Neural cell (in vitro differentiated cells): Measurements from ENCODE around the gene CPSF7.

ENCODE experiments used
- EP300 ChIP-seq: fragments of 450-650 bp; conservative IDR thresholded peaks from 2 replicates; pipeline ENCODE4 v1.6.1; 2014; ENCODE audit warnings: antibody characterized with exemption, mild to moderate bottlenecking, moderate library complexity; ENCODE audit not compliant: poor library complexity, severe bottlenecking
- EZH2 ChIP-seq: fragments of 200-600, 300-800 bp; shearing (Covaris generic), sonication (generic); IDR thresholded peaks from 2 replicates; pipeline ENCODE4 v1.6.1; 2014; ENCODE audit warnings: antibody characterized with exemption, low read length, borderline replicate concordance, mild to moderate bottlenecking; ENCODE audit not compliant: insufficient read depth, poor library complexity, severe bottlenecking
- POLR2AphosphoS5 ChIP-seq: IDR thresholded peaks from 2 replicates; pipeline ENCODE4 v1.6.1; 2012
- SMC3 ChIP-seq: fragments of 450-650 bp; conservative IDR thresholded peaks from 2 replicates; pipeline ENCODE4 v1.6.1; 2014; ENCODE audit warnings: antibody characterized with exemption, mild to moderate bottlenecking, moderate library complexity; ENCODE audit not compliant: poor library complexity
- TAF1 ChIP-seq: IDR thresholded peaks from 2 replicates; pipeline ENCODE4 v1.6.1; 2012; ENCODE audit warnings: low read depth
- TF ChIP-seq, protein P1 (sequence below): IDR thresholded peaks from 2 replicates; pipeline ENCODE4 v1.6.1; 2012; ENCODE audit warnings: borderline replicate concordance
- TF ChIP-seq, protein P2 (sequence below): fragments of 450-650 bp; IDR thresholded peaks from 2 replicates; pipeline ENCODE4 v1.5.1; 2014; ENCODE audit warnings: antibody characterized with exemption, mild to moderate bottlenecking, moderate library complexity; ENCODE audit not compliant: poor library complexity, severe bottlenecking

DNA sequence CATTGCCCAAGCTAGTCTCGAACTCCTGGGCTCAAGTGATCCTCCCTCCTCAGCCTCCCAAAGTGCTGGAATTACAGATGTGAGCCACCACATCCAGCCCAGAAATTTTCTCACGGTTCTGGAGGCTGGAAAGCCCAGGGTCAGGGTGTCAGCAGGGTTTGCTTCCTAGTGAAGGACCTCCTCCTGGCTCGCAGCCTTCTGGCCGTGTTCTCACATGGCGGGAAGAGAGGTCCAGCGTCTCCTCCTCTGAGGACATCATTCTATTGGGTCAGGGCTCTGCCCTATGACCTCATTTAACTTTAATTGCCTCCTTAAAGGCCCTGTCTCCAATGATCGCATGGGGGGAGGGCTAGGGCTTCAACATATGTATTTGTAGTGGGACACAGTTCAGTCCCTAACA lies 38.2 kb upstream of the CPSF7 start:
- no peak for TF ChIP-seq EZH2
- TF ChIP-seq, protein P1, sequence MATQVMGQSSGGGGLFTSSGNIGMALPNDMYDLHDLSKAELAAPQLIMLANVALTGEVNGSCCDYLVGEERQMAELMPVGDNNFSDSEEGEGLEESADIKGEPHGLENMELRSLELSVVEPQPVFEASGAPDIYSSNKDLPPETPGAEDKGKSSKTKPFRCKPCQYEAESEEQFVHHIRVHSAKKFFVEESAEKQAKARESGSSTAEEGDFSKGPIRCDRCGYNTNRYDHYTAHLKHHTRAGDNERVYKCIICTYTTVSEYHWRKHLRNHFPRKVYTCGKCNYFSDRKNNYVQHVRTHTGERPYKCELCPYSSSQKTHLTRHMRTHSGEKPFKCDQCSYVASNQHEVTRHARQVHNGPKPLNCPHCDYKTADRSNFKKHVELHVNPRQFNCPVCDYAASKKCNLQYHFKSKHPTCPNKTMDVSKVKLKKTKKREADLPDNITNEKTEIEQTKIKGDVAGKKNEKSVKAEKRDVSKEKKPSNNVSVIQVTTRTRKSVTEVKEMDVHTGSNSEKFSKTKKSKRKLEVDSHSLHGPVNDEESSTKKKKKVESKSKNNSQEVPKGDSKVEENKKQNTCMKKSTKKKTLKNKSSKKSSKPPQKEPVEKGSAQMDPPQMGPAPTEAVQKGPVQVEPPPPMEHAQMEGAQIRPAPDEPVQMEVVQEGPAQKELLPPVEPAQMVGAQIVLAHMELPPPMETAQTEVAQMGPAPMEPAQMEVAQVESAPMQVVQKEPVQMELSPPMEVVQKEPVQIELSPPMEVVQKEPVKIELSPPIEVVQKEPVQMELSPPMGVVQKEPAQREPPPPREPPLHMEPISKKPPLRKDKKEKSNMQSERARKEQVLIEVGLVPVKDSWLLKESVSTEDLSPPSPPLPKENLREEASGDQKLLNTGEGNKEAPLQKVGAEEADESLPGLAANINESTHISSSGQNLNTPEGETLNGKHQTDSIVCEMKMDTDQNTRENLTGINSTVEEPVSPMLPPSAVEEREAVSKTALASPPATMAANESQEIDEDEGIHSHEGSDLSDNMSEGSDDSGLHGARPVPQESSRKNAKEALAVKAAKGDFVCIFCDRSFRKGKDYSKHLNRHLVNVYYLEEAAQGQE = no peak
- TF ChIP-seq, protein P2, sequence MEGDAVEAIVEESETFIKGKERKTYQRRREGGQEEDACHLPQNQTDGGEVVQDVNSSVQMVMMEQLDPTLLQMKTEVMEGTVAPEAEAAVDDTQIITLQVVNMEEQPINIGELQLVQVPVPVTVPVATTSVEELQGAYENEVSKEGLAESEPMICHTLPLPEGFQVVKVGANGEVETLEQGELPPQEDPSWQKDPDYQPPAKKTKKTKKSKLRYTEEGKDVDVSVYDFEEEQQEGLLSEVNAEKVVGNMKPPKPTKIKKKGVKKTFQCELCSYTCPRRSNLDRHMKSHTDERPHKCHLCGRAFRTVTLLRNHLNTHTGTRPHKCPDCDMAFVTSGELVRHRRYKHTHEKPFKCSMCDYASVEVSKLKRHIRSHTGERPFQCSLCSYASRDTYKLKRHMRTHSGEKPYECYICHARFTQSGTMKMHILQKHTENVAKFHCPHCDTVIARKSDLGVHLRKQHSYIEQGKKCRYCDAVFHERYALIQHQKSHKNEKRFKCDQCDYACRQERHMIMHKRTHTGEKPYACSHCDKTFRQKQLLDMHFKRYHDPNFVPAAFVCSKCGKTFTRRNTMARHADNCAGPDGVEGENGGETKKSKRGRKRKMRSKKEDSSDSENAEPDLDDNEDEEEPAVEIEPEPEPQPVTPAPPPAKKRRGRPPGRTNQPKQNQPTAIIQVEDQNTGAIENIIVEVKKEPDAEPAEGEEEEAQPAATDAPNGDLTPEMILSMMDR = no peak
- no peak for TF ChIP-seq SMC3
- TF ChIP-seq TAF1 = no peak
- no peak for TF ChIP-seq POLR2AphosphoS5
- no peak for TF ChIP-seq EP300
